Stomach (tissue), 9 donors: Measurements from ENCODE around the gene NBDY. TPM values are rescaled to one million over a fixed set of nuclear protein-coding genes. Genes with fewer than 3 reads are reported as not detected.
"Not testable (repeated sequence)": the region's sequence is repeated elsewhere in the genome, so short reads cannot be mapped to it uniquely, and the experiment has no call there.

Source experiments
- DNase-seq, 2 donors: peaks; one replicate each; pipeline versions ENCODE4 v3.0.0 to v3.0.0-alpha.2; 2013 to 2019
- H3K27ac ChIP-seq, 5 donors: fragments of 200-600 bp in 4 of 5; sonication (generic) in 4 of 5; one replicate each; pipeline ENCODE4 v1.5.1; 2013 to 2019; ENCODE audit warnings: mild to moderate bottlenecking in 1 of 5, moderate library complexity in 1 of 5
- H3K27me3 ChIP-seq, 3 donors: fragments of 200-600 bp; sonication (generic); one replicate each; pipeline ENCODE4 v1.5.1; 2017 to 2019; ENCODE audit warnings: mixed run types in 1 of 3
- H3K36me3 ChIP-seq, 4 donors: fragments of 200-600 bp; sonication (generic); 1 replicate in 3 of 4; 2 replicates in 1 of 4; pipeline ENCODE4 v1.5.1; 2016 to 2019
- H3K4me1 ChIP-seq, 4 donors: fragments of 200-600 bp; sonication (generic); one replicate each; pipeline ENCODE4 v1.5.1; 2016 to 2019
- H3K4me3 ChIP-seq, 4 donors: fragments of 200-600 bp; sonication (generic) in 3 of 4; one replicate each; pipeline ENCODE4 v1.5.1; 2016 to 2019; ENCODE audit warnings: mild to moderate bottlenecking in 1 of 4
- H3K9me3 ChIP-seq, 4 donors: fragments of 200-600 bp; sonication (generic); one replicate each; pipeline ENCODE4 v1.5.1; 2016 to 2019
- CTCF ChIP-seq, 7 experiments: fragments of 450-650 bp in 4 of 7; fragments of 200-600 bp in 3 of 7; sonication (generic) in 3 of 7; IDR thresholded peaks; one replicate each; pipeline ENCODE4 v1.5.1; 2016 to 2019; ENCODE audit warnings: antibody characterized with exemption in 7 of 7, control low read depth in 2 of 7, mild to moderate bottlenecking in 1 of 7
- EP300 ChIP-seq: sonication (generic); formaldehyde crosslinking; IDR thresholded peaks from one replicate; pipeline ENCODE4 v1.6.1; 2017; ENCODE audit warnings: antibody characterized with exemption
- POLR2A ChIP-seq, 4 donors: fragments of 450-650 bp; IDR thresholded peaks; one replicate each; pipeline ENCODE4 v1.6.1; 2016; ENCODE audit warnings: antibody characterized with exemption in 4 of 4, control low read depth in 2 of 4, mild to moderate bottlenecking in 1 of 4, moderate library complexity in 1 of 4
- POLR2AphosphoS5 ChIP-seq, 3 donors: sonication (generic); formaldehyde crosslinking; IDR thresholded peaks; one replicate each; pipeline ENCODE4 v1.6.1; 2016; ENCODE audit warnings: antibody characterized with exemption in 3 of 3
- WGBS, 5 donors: extraction: QIAGEN DNeasy Blood & Tissue Kit in 3 of 5; methylation state at CpG; one replicate each; pipeline versions ENCODE4 v1.1.5 to v1.1.7; 2013 to 2018; 5-methylcytosine and 5-hydroxymethylcytosine counted together
- intact Hi-C: fragments of 100-400 bp; cut with DNase I; formaldehyde crosslinking; loops from one replicate; pipeline ENCODE4 v1.15.1; 2023; ENCODE audit warnings: low total_unique reads
- polyA plus RNA-seq, 3 donors: library from polyadenylated mRNA; stranded (reverse); fragments of 200-250 nt; gene quantifications; one replicate each; pipeline ENCODE4 v1.2.3, GENCODE V29; 2013
- total RNA-seq, 5 donors: library from RNA; depleted of rRNA; stranded (reverse); fragments of >200 nt; gene quantifications; one replicate each; pipeline versions ENCODE4 v1.1.0 to v1.2.3, GENCODE V29; 2014 to 2016
- donor health status: healthy with polysubstance abuse.
- donor health status: Bipolar disorder and iron deficiency.
- donor health status: healthy.

The NBDY gene
- total and polyA plus RNA-seq, 8 donors = 5.7 to 46.6 (median 16.5) TPM; not detected in 1

- H3K27ac ChIP-seq, H3K27me3 ChIP-seq, DNase-seq, H3K36me3 ChIP-seq, intact Hi-C loops, H3K9me3 ChIP-seq, H3K4me3 ChIP-seq: not testable (repeated sequence)
- H3K4me1 ChIP-seq = peaks cover 0 to 21% (median 0%) of the 10 kb centered on the region in 4 donors
- WGBS, 5 donors = 71 to 91% (median 88%) methylated on average over 6 to 17 of the region's 22 CpGs
Observed at GRCh38 chrX:56780681-56781649, 51.9 kb downstream of the NBDY start.

GRCh38 chrX:56782352-56782751 is 53.3 kb downstream of the NBDY start:
- peaks cover 0 to 10% (median 0%) of the 10 kb centered on the region in 4 donors for H3K36me3 ChIP-seq
- 38 to 79% (median 67%) methylated on average over 2 of the region's 2 CpGs for WGBS, 5 donors
- no peaks in the 10 kb centered on the region for H3K27me3 ChIP-seq
- no peak overlapping the region for H3K4me3 ChIP-seq
- no peak overlapping the region for H3K27ac ChIP-seq
- intact Hi-C loops = no loop called here
- peaks cover 0 to 21% (median 0%) of the 10 kb centered on the region in 4 donors for H3K4me1 ChIP-seq
- TF ChIP-seq EP300 = no peak
- TF ChIP-seq CTCF (IDR thresholded peaks at IDR 0.05) = no peak
- no peak for TF ChIP-seq POLR2A (IDR thresholded peaks at IDR 0.05)
- no peak for TF ChIP-seq POLR2AphosphoS5 (IDR thresholded peaks at IDR 0.05)
- DNase-seq = no peak
- no peaks in the 10 kb centered on the region for H3K9me3 ChIP-seq

- H3K27ac ChIP-seq = peak overlapping the region in 3 of 5 donors; percentile 30 to 82 (median 75)
- peak overlapping the region in 2 of 4 donors; percentile 43 to 50 for H3K4me3 ChIP-seq
- no peaks in the 10 kb centered on the region for H3K9me3 ChIP-seq
- H3K4me1 ChIP-seq = peaks cover 0 to 21% (median 0%) of the 10 kb centered on the region in 4 donors
- 59 to 97% (median 91%) methylated on average over 14 to 17 of the region's 17 CpGs for WGBS, 5 donors
- no peak for DNase-seq
- no peaks in the 10 kb centered on the region for H3K27me3 ChIP-seq
- TF ChIP-seq POLR2AphosphoS5 (IDR thresholded peaks at IDR 0.05) (no peak), POLR2A (IDR thresholded peaks at IDR 0.05) (no peak)
- H3K36me3 ChIP-seq = peaks cover 0 to 13% (median 0%) of the 10 kb centered on the region in 4 donors
- intact Hi-C loops = no loop called here
Observed at GRCh38 chrX:56782791-56783449, 53.9 kb downstream of the NBDY start.

- Histone ChIP-seq H3K4me1 (peaks cover 0 to 21% (median 0%) of the 10 kb centered on the region in 4 donors), H3K27ac (peak overlapping the region in 3 of 5 donors; percentile 30 to 82 (median 75)), H3K27me3 (no peaks in the 10 kb centered on the region), H3K36me3 (peaks cover 0 to 13% (median 0%) of the 10 kb centered on the region in 4 donors), H3K9me3 (no peaks in the 10 kb centered on the region), H3K4me3 (peak overlapping the region in 2 of 4 donors; percentile 43 to 50)
- intact Hi-C loops = no loop called here
- peak; percentile 77 to 95 for DNase-seq
- peak in 3 of 7 experiments; percentile 10 to 51 (median 45) for TF ChIP-seq CTCF (IDR thresholded peaks at IDR 0.05)
- no peak for TF ChIP-seq EP300
- WGBS, 5 donors = 48 to 96% (median 86%) methylated on average over 5 to 12 of the region's 12 CpGs
Observed at GRCh38 chrX:56783450-56783831, 54.4 kb downstream of the NBDY start.

- peaks cover 0 to 13% (median 0%) of the 10 kb centered on the region in 4 donors for H3K36me3 ChIP-seq
- peak overlapping the region in 1 of 4 donors; percentile 50 for H3K4me3 ChIP-seq
- intact Hi-C loops = no loop called here
- H3K27me3 ChIP-seq = no peaks in the 10 kb centered on the region
- WGBS, 5 donors = 76 to 100% (median 95%) methylated on average over 1 to 9 of the region's 9 CpGs
- no peaks in the 10 kb centered on the region for H3K9me3 ChIP-seq
- DNase-seq = no peak
- peaks cover 0 to 23% (median 0%) of the 10 kb centered on the region in 4 donors for H3K4me1 ChIP-seq
- TF ChIP-seq POLR2A (IDR thresholded peaks at IDR 0.05) = no peak
- no peak for TF ChIP-seq CTCF (IDR thresholded peaks at IDR 0.05)
- H3K27ac ChIP-seq = no peak overlapping the region
Observed at GRCh38 chrX:56783996-56784620, 55.1 kb downstream of the NBDY start.
